MM.1S (cell line): ENCODE results near the gene C2CD4B.

Experiments
- DNase-seq: peaks from one replicate; pipeline ENCODE4 v3.0.0-alpha.2; 2015
- H2AFZ ChIP-seq: fragments of 300-600 bp; sonication (generic); 2 replicates; pipeline ENCODE4 v1.6.0; 2016; ENCODE audit warnings: antibody characterized with exemption, low read length
- H3F3A ChIP-seq: fragments of 300-600 bp; sonication (generic); 2 replicates; pipeline ENCODE4 v1.6.1; 2016; ENCODE audit warnings: mild to moderate bottlenecking, antibody characterized with exemption, low read length, moderate library complexity, mixed read lengths; ENCODE audit not compliant: insufficient read depth
- H3K27ac ChIP-seq: fragments of 300-600 bp; sonication (generic); 2 replicates; pipeline ENCODE4 v1.5.1; 2016; ENCODE audit warnings: mild to moderate bottlenecking, low read length
- H3K27me3 ChIP-seq: fragments of 300-600 bp; sonication (generic); replicated peaks from 2 replicates; pipeline ENCODE4 v1.6.0; 2016; ENCODE audit warnings: low read length; ENCODE audit not compliant: insufficient read depth
- H3K36me3 ChIP-seq: fragments of 300-600 bp; sonication (generic); replicated peaks from 2 replicates; pipeline ENCODE4 v1.6.1; 2016; ENCODE audit warnings: mild to moderate bottlenecking, low read length, mixed read lengths; ENCODE audit not compliant: insufficient read depth
- H3K4me1 ChIP-seq: fragments of 300-600 bp; sonication (generic); 2 replicates; pipeline ENCODE4 v1.6.1; 2016; ENCODE audit warnings: low read length, mixed read lengths
- H3K4me2 ChIP-seq: fragments of 300-600 bp; sonication (generic); 2 replicates; pipeline ENCODE4 v1.6.0; 2016; ENCODE audit warnings: low read depth, low read length
- H3K4me3 ChIP-seq: fragments of 300-600 bp; sonication (generic); 2 replicates; pipeline ENCODE4 v1.5.1; 2016; ENCODE audit warnings: low read length, mixed read lengths
- H3K79me2 ChIP-seq: fragments of 300-600 bp; sonication (generic); 2 replicates; pipeline ENCODE4 v1.6.1; 2016; ENCODE audit warnings: mixed run types, low read length, mixed read lengths
- H3K9ac ChIP-seq: fragments of 300-600 bp; sonication (generic); 2 replicates; pipeline ENCODE4 v1.6.1; 2016; ENCODE audit warnings: low read length, mixed read lengths
- H3K9me2 ChIP-seq: fragments of 300-600 bp; sonication (generic); replicated peaks from 2 replicates; pipeline ENCODE4 v1.6.1; 2016; ENCODE audit warnings: mild to moderate bottlenecking, low read length, mixed read lengths; ENCODE audit not compliant: insufficient read depth
- H3K9me3 ChIP-seq: fragments of 300-600 bp; sonication (generic); replicated peaks from 2 replicates; pipeline ENCODE4 v1.6.1; 2016; ENCODE audit warnings: mild to moderate bottlenecking, low read length, mixed read lengths; ENCODE audit not compliant: insufficient read depth
- H4K20me1 ChIP-seq: fragments of 300-600 bp; sonication (generic); 2 replicates; pipeline ENCODE4 v1.6.1; 2016; ENCODE audit warnings: mild to moderate bottlenecking, low read length, moderate library complexity, mixed read lengths; ENCODE audit not compliant: insufficient read depth
- EZH2 ChIP-seq: fragments of 300-600 bp; sonication (generic); optimal IDR thresholded peaks from 2 replicates; pipeline ENCODE3; 2017; ENCODE audit warnings: low read depth, mild to moderate bottlenecking, antibody characterized with exemption, low read length, mixed read lengths
- EZH2phosphoT487 ChIP-seq: fragments of 300-600 bp; sonication (generic); IDR thresholded peaks from 2 replicates; pipeline ENCODE4 v1.6.1; 2018; ENCODE audit warnings: antibody characterized with exemption, low read length
- TF ChIP-seq, protein P1 (sequence below): fragments of 300-600 bp; sonication (generic); IDR thresholded peaks from 2 replicates; pipeline ENCODE4 v1.5.1; 2016; ENCODE audit warnings: antibody characterized with exemption, low read length, mixed read lengths

The C2CD4B gene

DNA sequence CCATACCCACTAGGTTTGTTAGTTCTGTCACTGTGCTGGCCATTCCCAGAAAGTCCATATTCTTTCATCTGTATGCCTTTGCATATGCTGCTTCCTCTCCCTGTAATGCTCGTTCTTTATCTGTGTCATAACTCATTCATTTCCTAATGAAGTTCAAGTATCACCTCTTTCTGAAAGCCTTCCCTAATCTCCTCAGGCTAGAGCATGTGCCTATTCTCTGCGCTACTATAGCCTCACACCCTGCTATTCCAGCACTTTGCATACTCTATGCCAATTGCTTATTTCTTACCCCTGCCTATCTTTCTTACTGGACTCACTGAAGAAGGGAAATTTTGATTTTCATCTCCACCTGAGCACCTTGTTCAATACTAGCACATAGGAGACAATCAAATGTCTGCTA is 25.6 kb upstream of the C2CD4B start:
- H4K20me1 ChIP-seq = no peaks in the 10 kb centered on the region
- H3K79me2 ChIP-seq = no peaks in the 10 kb centered on the region
- H3K36me3 ChIP-seq = no peaks in the 10 kb centered on the region
- no peaks in the 10 kb centered on the region for H3K9me3 ChIP-seq
- no peak overlapping the region for H3K4me3 ChIP-seq
- no peaks in the 10 kb centered on the region for H3K9me2 ChIP-seq
- no peak for TF ChIP-seq EZH2phosphoT487
- no peak for TF ChIP-seq EZH2
- TF ChIP-seq, protein P1, sequence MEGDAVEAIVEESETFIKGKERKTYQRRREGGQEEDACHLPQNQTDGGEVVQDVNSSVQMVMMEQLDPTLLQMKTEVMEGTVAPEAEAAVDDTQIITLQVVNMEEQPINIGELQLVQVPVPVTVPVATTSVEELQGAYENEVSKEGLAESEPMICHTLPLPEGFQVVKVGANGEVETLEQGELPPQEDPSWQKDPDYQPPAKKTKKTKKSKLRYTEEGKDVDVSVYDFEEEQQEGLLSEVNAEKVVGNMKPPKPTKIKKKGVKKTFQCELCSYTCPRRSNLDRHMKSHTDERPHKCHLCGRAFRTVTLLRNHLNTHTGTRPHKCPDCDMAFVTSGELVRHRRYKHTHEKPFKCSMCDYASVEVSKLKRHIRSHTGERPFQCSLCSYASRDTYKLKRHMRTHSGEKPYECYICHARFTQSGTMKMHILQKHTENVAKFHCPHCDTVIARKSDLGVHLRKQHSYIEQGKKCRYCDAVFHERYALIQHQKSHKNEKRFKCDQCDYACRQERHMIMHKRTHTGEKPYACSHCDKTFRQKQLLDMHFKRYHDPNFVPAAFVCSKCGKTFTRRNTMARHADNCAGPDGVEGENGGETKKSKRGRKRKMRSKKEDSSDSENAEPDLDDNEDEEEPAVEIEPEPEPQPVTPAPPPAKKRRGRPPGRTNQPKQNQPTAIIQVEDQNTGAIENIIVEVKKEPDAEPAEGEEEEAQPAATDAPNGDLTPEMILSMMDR = no peak
- no peak overlapping the region for H3K4me2 ChIP-seq
- H3K27me3 ChIP-seq = no peaks in the 10 kb centered on the region
- H2AFZ ChIP-seq = no peak overlapping the region
- no peak overlapping the region for H3K9ac ChIP-seq
- no peak for DNase-seq
- H3K27ac ChIP-seq = no peak overlapping the region
- H3F3A ChIP-seq = no peaks in the 10 kb centered on the region
- no peaks in the 10 kb centered on the region for H3K4me1 ChIP-seq

DNA sequence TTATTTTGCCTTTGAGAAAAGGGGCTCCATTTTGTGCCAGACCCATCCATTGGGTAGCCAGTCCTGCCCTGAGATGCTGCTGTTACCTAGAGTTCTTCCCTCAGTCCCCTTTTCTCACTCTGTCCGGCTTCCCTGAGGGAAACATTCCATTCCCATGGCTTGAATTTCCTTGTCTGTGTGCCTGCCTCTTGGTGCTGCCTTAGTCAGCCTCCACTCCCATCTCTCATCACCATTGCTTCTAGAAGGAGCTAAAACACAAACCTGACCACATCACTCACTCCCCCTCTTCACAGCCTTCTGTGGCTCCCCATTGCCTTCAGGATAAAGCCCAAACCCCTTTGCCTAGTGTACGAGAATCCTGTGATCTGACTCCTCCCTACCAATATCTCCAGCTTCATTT is 25.2 kb upstream of the C2CD4B start:
- Histone ChIP-seq H2AFZ (no peak overlapping the region), H3K4me1 (no peaks in the 10 kb centered on the region), H3K9me3 (no peaks in the 10 kb centered on the region), H3K4me3 (no peak overlapping the region), H3K27ac (no peak overlapping the region), H4K20me1 (no peaks in the 10 kb centered on the region), H3K4me2 (no peak overlapping the region), H3K9ac (no peak overlapping the region), H3F3A (no peaks in the 10 kb centered on the region), H3K36me3 (no peaks in the 10 kb centered on the region), H3K79me2 (no peaks in the 10 kb centered on the region), H3K9me2 (no peaks in the 10 kb centered on the region), H3K27me3 (no peaks in the 10 kb centered on the region)
- DNase-seq = no peak
- TF ChIP-seq EZH2phosphoT487 (no peak), EZH2 (no peak)
- TF ChIP-seq, protein P1 = no peak

DNA sequence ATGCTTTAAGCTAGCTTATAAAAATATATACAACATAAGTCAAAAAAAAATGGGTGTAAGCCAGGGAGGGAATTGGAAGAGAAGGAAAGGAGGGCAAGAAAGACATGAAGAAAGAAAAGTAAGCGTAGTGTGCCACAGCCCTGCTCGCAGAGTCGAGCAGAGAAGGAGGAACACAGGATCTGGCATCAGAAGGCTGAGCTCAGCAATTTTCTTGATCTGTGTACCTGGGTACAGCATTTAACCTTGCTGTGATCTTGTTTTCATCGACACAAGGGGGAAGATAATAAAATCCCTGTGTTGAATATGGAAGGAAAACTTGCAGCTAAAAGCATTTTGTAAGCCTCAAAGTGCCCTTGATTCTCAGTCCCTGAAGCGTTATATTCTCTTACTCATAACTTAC is 23.7 kb upstream of the C2CD4B start:
- H2AFZ ChIP-seq = no peak overlapping the region
- H3K36me3 ChIP-seq = no peaks in the 10 kb centered on the region
- no peaks in the 10 kb centered on the region for H3K27me3 ChIP-seq
- H3K9me3 ChIP-seq = no peaks in the 10 kb centered on the region
- no peak overlapping the region for H3K4me3 ChIP-seq
- H4K20me1 ChIP-seq = no peaks in the 10 kb centered on the region
- H3K4me2 ChIP-seq = no peak overlapping the region
- no peak for TF ChIP-seq EZH2
- no peak for TF ChIP-seq EZH2phosphoT487
- TF ChIP-seq, protein P1 = no peak
- no peaks in the 10 kb centered on the region for H3K4me1 ChIP-seq
- H3K27ac ChIP-seq = no peak overlapping the region
- no peak overlapping the region for H3K9ac ChIP-seq
- no peaks in the 10 kb centered on the region for H3K79me2 ChIP-seq
- no peaks in the 10 kb centered on the region for H3K9me2 ChIP-seq
- DNase-seq = no peak
- no peaks in the 10 kb centered on the region for H3F3A ChIP-seq

DNA sequence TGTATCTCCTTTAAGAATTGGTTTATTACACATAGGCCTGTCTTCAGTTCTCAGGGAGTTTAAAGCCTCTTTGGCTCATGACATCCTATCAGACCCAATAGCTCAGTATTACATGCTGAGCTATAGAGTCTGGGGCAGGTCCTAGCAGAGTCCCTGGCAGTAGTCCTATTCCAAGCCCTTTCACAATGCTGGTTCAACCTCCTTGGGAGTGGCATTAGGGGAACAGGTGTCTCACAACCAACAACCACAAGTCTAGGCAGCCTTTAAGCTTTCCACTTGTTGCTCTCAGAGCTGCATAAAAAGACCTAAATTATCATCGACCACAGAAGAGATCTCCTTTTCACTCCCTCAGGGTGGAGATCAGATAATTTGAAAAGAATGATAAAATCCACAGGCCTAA is 22.8 kb upstream of the C2CD4B start:
- no peaks in the 10 kb centered on the region for H4K20me1 ChIP-seq
- DNase-seq = no peak
- H3K9me3 ChIP-seq = no peaks in the 10 kb centered on the region
- no peaks in the 10 kb centered on the region for H3F3A ChIP-seq
- no peaks in the 10 kb centered on the region for H3K9me2 ChIP-seq
- H3K27me3 ChIP-seq = no peaks in the 10 kb centered on the region
- no peak overlapping the region for H3K4me2 ChIP-seq
- TF ChIP-seq, protein P1 = no peak
- TF ChIP-seq EZH2 = no peak
- TF ChIP-seq EZH2phosphoT487 = no peak
- no peak overlapping the region for H3K27ac ChIP-seq
- no peak overlapping the region for H3K4me3 ChIP-seq
- H3K79me2 ChIP-seq = no peaks in the 10 kb centered on the region
- no peak overlapping the region for H3K9ac ChIP-seq
- H2AFZ ChIP-seq = no peak overlapping the region
- H3K36me3 ChIP-seq = no peaks in the 10 kb centered on the region
- no peaks in the 10 kb centered on the region for H3K4me1 ChIP-seq
